H1 (cell line): ENCODE data around the gene FCMR.

Experiments
- CEBPB ChIP-seq: IDR thresholded peaks from 2 replicates; pipeline ENCODE4 v1.6.1; 2012; ENCODE audit warnings: low read depth, low read length
- CTCF ChIP-seq, 3 experiments: IDR thresholded peaks; 1 replicate in 2 of 3; 2 replicates in 1 of 3; pipeline versions ENCODE4 v1.5.1 to v1.6.1; 2011; ENCODE audit warnings: low read length in 3 of 3, mild to moderate bottlenecking in 3 of 3, inconsistent platforms in 2 of 3, low read depth in 1 of 3, moderate library complexity in 1 of 3; ENCODE audit not compliant: insufficient read depth in 1 of 3; ENCODE audit errors: control extremely low read depth in 1 of 3
- EGR1 ChIP-seq: IDR thresholded peaks from 2 replicates; pipeline ENCODE4 v1.6.1; 2011; ENCODE audit warnings: low read depth, low read length, borderline replicate concordance
- FOSL1 ChIP-seq: IDR thresholded peaks from 2 replicates; pipeline ENCODE4 v1.6.1; 2011; ENCODE audit warnings: mild to moderate bottlenecking, low read depth, low read length, moderate library complexity; ENCODE audit not compliant: insufficient read depth
- NANOG ChIP-seq: IDR thresholded peaks from 2 replicates; pipeline ENCODE4 v1.6.1; 2011; ENCODE audit warnings: low read length, low read depth, mild to moderate bottlenecking, inconsistent platforms; ENCODE audit not compliant: insufficient read depth, poor library complexity, severe bottlenecking
- POLR2A ChIP-seq, 2 experiments: IDR thresholded peaks; 1 replicate in 1 of 2; 2 replicates in 1 of 2; pipeline ENCODE4 v1.6.1; 2011; ENCODE audit warnings: low read depth in 2 of 2, low read length in 2 of 2, mild to moderate bottlenecking in 2 of 2; ENCODE audit errors: control extremely low read depth in 1 of 2
- RAD21 ChIP-seq, 2 experiments: IDR thresholded peaks in 1 of 2; conservative IDR thresholded peaks in 1 of 2; 2 replicates each; pipeline ENCODE4 v1.6.1; 2011; ENCODE audit warnings: low read depth in 2 of 2, low read length in 2 of 2, improper control_type of control experiment in 1 of 2, inconsistent platforms in 1 of 2, mild to moderate bottlenecking in 1 of 2, moderate library complexity in 1 of 2
- TAF7 ChIP-seq: optimal IDR thresholded peaks from 2 replicates; pipeline ENCODE3; 2011; ENCODE audit warnings: low read depth, mild to moderate bottlenecking, inconsistent platforms, low read length, moderate library complexity, borderline replicate concordance

- TF ChIP-seq CTCF (IDR thresholded peaks at IDR 0.05; ENCODE audit: control extremely low read depth in 1 of 3, insufficient read depth in 1 of 3, low read depth in 1 of 3, low read length in 3 of 3) (no peak), NANOG (no peak), TAF7 (no peak), RAD21 (IDR thresholded peaks at IDR 0.05 in 1 of 2, conservative IDR thresholded peaks at IDR 0.05 in 1 of 2; ENCODE audit: low read depth in 2 of 2, low read length in 2 of 2) (no peak), POLR2A (IDR thresholded peaks at IDR 0.05; ENCODE audit: control extremely low read depth in 1 of 2, low read depth in 2 of 2, low read length in 2 of 2) (no peak), CEBPB (no peak), EGR1 (no peak), FOSL1 (no peak)
Measured at GRCh38 chr1:206953626-206954025, 31.9 kb upstream of the FCMR start.
